HTERT RPE-1 (cell line): Measurements from ENCODE around the gene ZNF273.
"Not testable (repeated sequence)": the region's sequence is repeated elsewhere in the genome, so short reads cannot be mapped to it uniquely, and the experiment has no call there.

Source experiments
- in situ Hi-C: fragments of 300-500 bp; cut with MboI; formaldehyde crosslinking; loops from 4 replicates; pipeline ENCODE4 v1.14.3; 2020; ENCODE audit warnings: low sequenced_read_pairs

ZNF273 gene

GRCh38 chr7:64902806-64903721 lies at the start of gene ZNF273:
Gene ZNF273 (plus strand): TSS chr7:64903273. CDS start chr7:64903318, 45 bp downstream.
- in situ Hi-C loops: no loop called here

- in situ Hi-C loops: no loop called here
Observed at GRCh38 chr7:64853679-64854078, 49.4 kb upstream of the ZNF273 start.

GRCh38 chr7:64854969-64855368 lies 48.1 kb upstream of the ZNF273 start:
- in situ Hi-C loops: no loop called here

GRCh38 chr7:64863021-64863420 lies 40.1 kb upstream of the ZNF273 start:
- in situ Hi-C loops: no loop called here

- in situ Hi-C loops: not testable (repeated sequence)
Observed at GRCh38 chr7:64863530-64863929, 39.5 kb upstream of the ZNF273 start.

GRCh38 chr7:64863969-64864368 lies 39.1 kb upstream of the ZNF273 start:
- in situ Hi-C loops: no loop called here

GRCh38 chr7:64867863-64868440 lies 35.1 kb upstream of the ZNF273 start:
- in situ Hi-C loops: no loop called here

- in situ Hi-C loops: no loop called here
Observed at GRCh38 chr7:64868499-64868898, 34.6 kb upstream of the ZNF273 start.

- in situ Hi-C loops: no loop called here
Observed at GRCh38 chr7:64869121-64869725, 33.9 kb upstream of the ZNF273 start.

- in situ Hi-C loops: no loop called here
Observed at GRCh38 chr7:64869912-64870562, 33.0 kb upstream of the ZNF273 start.

GRCh38 chr7:64870656-64871055 lies 32.4 kb upstream of the ZNF273 start:
- in situ Hi-C loops: no loop called here

- in situ Hi-C loops: no loop called here
Observed at GRCh38 chr7:64871761-64872160, 31.3 kb upstream of the ZNF273 start.

GRCh38 chr7:64872351-64873154 lies 30.5 kb upstream of the ZNF273 start:
- in situ Hi-C loops: no loop called here

- in situ Hi-C loops: no loop called here
Observed at GRCh38 chr7:64873155-64873500, 29.9 kb upstream of the ZNF273 start.

- in situ Hi-C loops: no loop called here
Observed at GRCh38 chr7:64873517-64873916, 29.6 kb upstream of the ZNF273 start.

- in situ Hi-C loops: no loop called here
Observed at GRCh38 chr7:64874114-64874513, 29.0 kb upstream of the ZNF273 start.

GRCh38 chr7:64874562-64875250 lies 28.4 kb upstream of the ZNF273 start:
- in situ Hi-C loops: no loop called here

GRCh38 chr7:64875258-64875657 lies 27.8 kb upstream of the ZNF273 start:
- in situ Hi-C loops: no loop called here

- in situ Hi-C loops: no loop called here
Observed at GRCh38 chr7:64875658-64876406, 27.2 kb upstream of the ZNF273 start.
